ENCODE results near the gene CACNA1C.

- TF ChIP-seq ZBTB33 (IDR thresholded peaks at IDR 0.05; ENCODE audit: borderline replicate concordance, low read depth): no peak
- TF ChIP-seq GABPA (IDR thresholded peaks at IDR 0.05; ENCODE audit: low read depth): no peak
- no peak for TF ChIP-seq NFIC (IDR thresholded peaks at IDR 0.05; ENCODE audit: borderline replicate concordance)
- TF ChIP-seq, protein P1, sequence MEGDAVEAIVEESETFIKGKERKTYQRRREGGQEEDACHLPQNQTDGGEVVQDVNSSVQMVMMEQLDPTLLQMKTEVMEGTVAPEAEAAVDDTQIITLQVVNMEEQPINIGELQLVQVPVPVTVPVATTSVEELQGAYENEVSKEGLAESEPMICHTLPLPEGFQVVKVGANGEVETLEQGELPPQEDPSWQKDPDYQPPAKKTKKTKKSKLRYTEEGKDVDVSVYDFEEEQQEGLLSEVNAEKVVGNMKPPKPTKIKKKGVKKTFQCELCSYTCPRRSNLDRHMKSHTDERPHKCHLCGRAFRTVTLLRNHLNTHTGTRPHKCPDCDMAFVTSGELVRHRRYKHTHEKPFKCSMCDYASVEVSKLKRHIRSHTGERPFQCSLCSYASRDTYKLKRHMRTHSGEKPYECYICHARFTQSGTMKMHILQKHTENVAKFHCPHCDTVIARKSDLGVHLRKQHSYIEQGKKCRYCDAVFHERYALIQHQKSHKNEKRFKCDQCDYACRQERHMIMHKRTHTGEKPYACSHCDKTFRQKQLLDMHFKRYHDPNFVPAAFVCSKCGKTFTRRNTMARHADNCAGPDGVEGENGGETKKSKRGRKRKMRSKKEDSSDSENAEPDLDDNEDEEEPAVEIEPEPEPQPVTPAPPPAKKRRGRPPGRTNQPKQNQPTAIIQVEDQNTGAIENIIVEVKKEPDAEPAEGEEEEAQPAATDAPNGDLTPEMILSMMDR (IDR thresholded peaks at IDR 0.05): no peak
- TF ChIP-seq RCOR1 (IDR thresholded peaks at IDR 0.05; ENCODE audit: low read length): no peak
- no peak for TF ChIP-seq EP300 (IDR thresholded peaks at IDR 0.05; ENCODE audit: borderline replicate concordance in 1 of 2, low read depth in 1 of 2, low read length in 1 of 2)
- TF ChIP-seq MAX (IDR thresholded peaks at IDR 0.05; ENCODE audit: low read depth): no peak
- TF ChIP-seq JUND (IDR thresholded peaks at IDR 0.05): no peak
- TF ChIP-seq POLR2AphosphoS5 (IDR thresholded peaks at IDR 0.05; ENCODE audit: low read depth, low read length): no peak
- no peak for TF ChIP-seq NRF1 (IDR thresholded peaks at IDR 0.05; ENCODE audit: low read depth, low read length)
- TF ChIP-seq, protein P2, sequence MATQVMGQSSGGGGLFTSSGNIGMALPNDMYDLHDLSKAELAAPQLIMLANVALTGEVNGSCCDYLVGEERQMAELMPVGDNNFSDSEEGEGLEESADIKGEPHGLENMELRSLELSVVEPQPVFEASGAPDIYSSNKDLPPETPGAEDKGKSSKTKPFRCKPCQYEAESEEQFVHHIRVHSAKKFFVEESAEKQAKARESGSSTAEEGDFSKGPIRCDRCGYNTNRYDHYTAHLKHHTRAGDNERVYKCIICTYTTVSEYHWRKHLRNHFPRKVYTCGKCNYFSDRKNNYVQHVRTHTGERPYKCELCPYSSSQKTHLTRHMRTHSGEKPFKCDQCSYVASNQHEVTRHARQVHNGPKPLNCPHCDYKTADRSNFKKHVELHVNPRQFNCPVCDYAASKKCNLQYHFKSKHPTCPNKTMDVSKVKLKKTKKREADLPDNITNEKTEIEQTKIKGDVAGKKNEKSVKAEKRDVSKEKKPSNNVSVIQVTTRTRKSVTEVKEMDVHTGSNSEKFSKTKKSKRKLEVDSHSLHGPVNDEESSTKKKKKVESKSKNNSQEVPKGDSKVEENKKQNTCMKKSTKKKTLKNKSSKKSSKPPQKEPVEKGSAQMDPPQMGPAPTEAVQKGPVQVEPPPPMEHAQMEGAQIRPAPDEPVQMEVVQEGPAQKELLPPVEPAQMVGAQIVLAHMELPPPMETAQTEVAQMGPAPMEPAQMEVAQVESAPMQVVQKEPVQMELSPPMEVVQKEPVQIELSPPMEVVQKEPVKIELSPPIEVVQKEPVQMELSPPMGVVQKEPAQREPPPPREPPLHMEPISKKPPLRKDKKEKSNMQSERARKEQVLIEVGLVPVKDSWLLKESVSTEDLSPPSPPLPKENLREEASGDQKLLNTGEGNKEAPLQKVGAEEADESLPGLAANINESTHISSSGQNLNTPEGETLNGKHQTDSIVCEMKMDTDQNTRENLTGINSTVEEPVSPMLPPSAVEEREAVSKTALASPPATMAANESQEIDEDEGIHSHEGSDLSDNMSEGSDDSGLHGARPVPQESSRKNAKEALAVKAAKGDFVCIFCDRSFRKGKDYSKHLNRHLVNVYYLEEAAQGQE (IDR thresholded peaks at IDR 0.05; ENCODE audit: low read depth, low read length): no peak
- TF ChIP-seq ELF1 (IDR thresholded peaks at IDR 0.05): no peak
- no peak for TF ChIP-seq RFX5 (IDR thresholded peaks at IDR 0.05; ENCODE audit: low read length)
- no peak for TF ChIP-seq PBX3 (IDR thresholded peaks at IDR 0.05)
These were observed 228.7 kb downstream of the CACNA1C start for GRCh38 chr12:2281446-2281845.
